KMS-11 (cell line): ENCODE data around the gene OSBP2.

ENCODE experiments used
- H2AFZ ChIP-seq: fragments of 200-600 bp; sonication (generic); 2 replicates; pipeline ENCODE4 v1.6.1; 2016; ENCODE audit warnings: antibody characterized with exemption, mixed run types, low read depth
- H3K27ac ChIP-seq: fragments of 200-600 bp; sonication (generic); 2 replicates; pipeline ENCODE4 v1.6.1; 2016; ENCODE audit warnings: mild to moderate bottlenecking, mixed run types
- H3K27me3 ChIP-seq: fragments of 200-600 bp; sonication (generic); 2 replicates; pipeline ENCODE4 v1.6.1; 2017; ENCODE audit warnings: mild to moderate bottlenecking, low read depth, mixed run types, moderate library complexity; ENCODE audit not compliant: insufficient read depth
- H3K36me3 ChIP-seq: fragments of 200-600 bp; sonication (generic); 2 replicates; pipeline ENCODE4 v1.6.1; 2017; ENCODE audit warnings: mild to moderate bottlenecking, mixed run types; ENCODE audit not compliant: insufficient read depth
- H3K4me1 ChIP-seq: fragments of 200-600 bp; sonication (generic); 2 replicates; pipeline ENCODE4 v1.6.1; 2016; ENCODE audit warnings: mild to moderate bottlenecking, low read depth, mixed run types; ENCODE audit not compliant: poor library complexity, severe bottlenecking
- H3K4me2 ChIP-seq: fragments of 200-600 bp; sonication (generic); 2 replicates; pipeline ENCODE4 v1.7.0; 2016; ENCODE audit warnings: mild to moderate bottlenecking, mixed run types
- H3K4me3 ChIP-seq: fragments of 200-600 bp; sonication (generic); IDR thresholded peaks from 2 replicates; pipeline ENCODE4 v1.6.1; 2017; ENCODE audit warnings: low read depth, low read length, mixed read lengths; ENCODE audit not compliant: insufficient read depth
- H3K79me2 ChIP-seq: fragments of 200-600 bp; sonication (generic); 2 replicates; pipeline ENCODE4 v1.6.1; 2016; ENCODE audit warnings: low read depth, mixed run types; ENCODE audit not compliant: insufficient read depth
- H3K9ac ChIP-seq: fragments of 200-600 bp; sonication (generic); 2 replicates; pipeline ENCODE4 v1.6.1; 2016; ENCODE audit warnings: mild to moderate bottlenecking, mixed run types
- H4K20me1 ChIP-seq: fragments of 200-600 bp; sonication (generic); 2 replicates; pipeline ENCODE4 v1.6.1; 2016; ENCODE audit warnings: mild to moderate bottlenecking, mixed run types; ENCODE audit not compliant: insufficient read depth
- TF ChIP-seq, protein P1 (sequence below): fragments of 200-600 bp; sonication (generic); conservative IDR thresholded peaks from 2 replicates; pipeline ENCODE4 v1.6.1; 2017; ENCODE audit warnings: low read depth, mild to moderate bottlenecking, antibody characterized with exemption, low read length, moderate library complexity, mixed read lengths

Gene OSBP2

DNA sequence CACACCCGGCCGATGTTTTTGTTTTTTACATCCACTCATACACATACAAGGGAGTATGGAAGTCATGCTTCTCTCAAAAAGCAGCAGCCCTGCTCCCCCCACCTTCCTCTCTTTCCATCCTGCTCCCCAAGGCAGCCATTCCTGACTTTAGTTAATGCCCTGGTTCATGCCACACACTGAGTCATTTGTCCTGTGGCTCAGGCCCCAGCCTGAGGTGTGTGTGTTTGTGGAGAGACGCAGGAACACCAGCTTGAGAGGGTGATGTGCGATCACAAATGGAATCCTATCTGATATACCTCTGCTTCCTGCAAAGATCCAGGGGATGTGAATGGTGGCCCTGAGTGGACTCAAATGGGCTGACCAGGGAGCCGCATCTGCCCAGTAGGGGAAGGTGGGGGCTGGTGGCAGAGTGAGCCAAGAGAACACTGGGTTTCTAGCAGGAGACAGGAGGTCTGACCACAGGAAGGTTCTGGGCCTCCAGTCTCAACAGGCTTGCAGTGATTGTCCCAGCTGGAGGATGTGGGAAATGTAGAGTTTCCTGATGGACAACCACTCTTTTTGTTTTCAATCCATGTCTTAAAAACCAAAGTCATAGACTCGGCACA lies 86.7 kb downstream of the OSBP2 start:
- Histone ChIP-seq H3K4me3 (no peak overlapping the region), H3K4me2 (no peak overlapping the region), H3K4me1 (no peaks in the 10 kb centered on the region), H3K36me3 (no peaks in the 10 kb centered on the region), H3K79me2 (no peaks in the 10 kb centered on the region), H2AFZ (no peak overlapping the region), H3K27ac (no peak overlapping the region), H3K27me3 (no peaks in the 10 kb centered on the region), H4K20me1 (no peaks in the 10 kb centered on the region), H3K9ac (no peak overlapping the region)
- TF ChIP-seq, protein P1, sequence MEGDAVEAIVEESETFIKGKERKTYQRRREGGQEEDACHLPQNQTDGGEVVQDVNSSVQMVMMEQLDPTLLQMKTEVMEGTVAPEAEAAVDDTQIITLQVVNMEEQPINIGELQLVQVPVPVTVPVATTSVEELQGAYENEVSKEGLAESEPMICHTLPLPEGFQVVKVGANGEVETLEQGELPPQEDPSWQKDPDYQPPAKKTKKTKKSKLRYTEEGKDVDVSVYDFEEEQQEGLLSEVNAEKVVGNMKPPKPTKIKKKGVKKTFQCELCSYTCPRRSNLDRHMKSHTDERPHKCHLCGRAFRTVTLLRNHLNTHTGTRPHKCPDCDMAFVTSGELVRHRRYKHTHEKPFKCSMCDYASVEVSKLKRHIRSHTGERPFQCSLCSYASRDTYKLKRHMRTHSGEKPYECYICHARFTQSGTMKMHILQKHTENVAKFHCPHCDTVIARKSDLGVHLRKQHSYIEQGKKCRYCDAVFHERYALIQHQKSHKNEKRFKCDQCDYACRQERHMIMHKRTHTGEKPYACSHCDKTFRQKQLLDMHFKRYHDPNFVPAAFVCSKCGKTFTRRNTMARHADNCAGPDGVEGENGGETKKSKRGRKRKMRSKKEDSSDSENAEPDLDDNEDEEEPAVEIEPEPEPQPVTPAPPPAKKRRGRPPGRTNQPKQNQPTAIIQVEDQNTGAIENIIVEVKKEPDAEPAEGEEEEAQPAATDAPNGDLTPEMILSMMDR, result no peak

DNA sequence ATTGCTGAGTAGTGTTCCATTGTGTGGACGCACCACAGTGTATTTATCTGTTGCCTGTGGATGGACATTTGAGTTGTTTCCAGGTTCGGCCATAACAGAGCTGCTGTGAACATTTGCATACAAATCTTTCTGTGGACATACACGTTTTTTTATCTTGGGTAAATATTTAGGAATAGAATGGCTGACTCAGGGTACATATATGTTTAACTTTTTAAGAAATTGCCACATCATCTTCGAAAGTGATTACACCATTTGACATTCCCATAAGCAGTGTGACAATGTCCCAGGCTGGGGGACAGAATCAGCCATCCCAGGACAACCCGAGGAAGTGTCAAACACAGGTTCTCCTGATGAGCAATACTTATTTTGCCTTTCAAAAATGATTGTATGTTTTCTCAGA lies 87.9 kb downstream of the OSBP2 start:
- Histone ChIP-seq H4K20me1 (no peaks in the 10 kb centered on the region), H3K4me2 (no peak overlapping the region), H3K27me3 (no peaks in the 10 kb centered on the region), H3K4me1 (no peaks in the 10 kb centered on the region), H3K27ac (no peak overlapping the region), H2AFZ (no peak overlapping the region), H3K79me2 (no peaks in the 10 kb centered on the region), H3K4me3 (no peak overlapping the region), H3K36me3 (no peaks in the 10 kb centered on the region), H3K9ac (no peak overlapping the region)
- TF ChIP-seq, protein P1, result no peak

DNA sequence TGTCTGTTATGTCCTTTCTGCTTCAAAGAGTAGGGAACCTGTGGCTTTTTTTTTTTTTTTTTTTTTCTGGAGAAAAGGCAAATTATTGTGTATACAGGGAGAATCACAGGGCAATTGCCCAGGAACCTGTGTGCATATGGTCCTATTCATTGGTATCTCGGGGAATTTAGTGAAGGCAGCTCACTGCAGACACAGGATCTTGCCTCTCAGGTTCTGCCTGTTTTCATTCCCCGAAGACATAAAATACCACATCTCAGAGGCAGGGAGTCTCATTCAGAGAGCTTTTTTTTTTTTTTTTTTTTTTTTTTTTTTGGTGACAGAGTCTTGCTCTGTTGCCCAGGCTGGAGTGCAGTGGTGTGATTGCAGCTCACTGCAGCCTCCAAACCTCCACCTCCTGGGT lies 88.3 kb downstream of the OSBP2 start:
- Histone ChIP-seq H4K20me1 (no peaks in the 10 kb centered on the region), H3K79me2 (no peaks in the 10 kb centered on the region), H3K27me3 (no peaks in the 10 kb centered on the region), H3K4me2 (no peak overlapping the region), H2AFZ (no peak overlapping the region), H3K36me3 (no peaks in the 10 kb centered on the region), H3K9ac (no peak overlapping the region), H3K4me3 (no peak overlapping the region), H3K27ac (no peak overlapping the region), H3K4me1 (no peaks in the 10 kb centered on the region)
- TF ChIP-seq, protein P1, result no peak

DNA sequence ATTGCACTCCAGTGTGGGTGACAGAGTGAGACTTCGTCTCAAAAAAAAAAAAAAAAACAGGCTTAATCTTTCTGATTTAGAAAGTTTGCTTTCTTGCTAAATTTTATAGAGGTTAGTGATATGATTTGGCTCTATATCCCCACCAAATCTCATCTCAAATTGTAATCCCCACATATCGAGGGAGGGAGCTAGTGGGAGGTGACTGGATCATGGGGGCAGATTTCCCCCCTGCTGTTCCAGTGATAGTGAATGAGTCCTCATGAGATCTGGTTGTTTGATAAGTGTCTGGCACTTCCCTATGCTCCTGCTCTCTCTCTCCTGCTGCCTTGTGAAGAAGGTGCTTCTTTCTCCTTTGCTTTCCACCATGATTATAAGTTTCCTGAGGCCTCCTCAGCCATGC lies 90.9 kb downstream of the OSBP2 start:
- Histone ChIP-seq H3K27ac (no peak overlapping the region), H3K4me3 (no peak overlapping the region), H3K9ac (no peak overlapping the region), H4K20me1 (no peaks in the 10 kb centered on the region), H3K4me1 (no peaks in the 10 kb centered on the region), H3K27me3 (no peaks in the 10 kb centered on the region), H3K79me2 (no peaks in the 10 kb centered on the region), H2AFZ (no peak overlapping the region), H3K36me3 (no peaks in the 10 kb centered on the region), H3K4me2 (no peak overlapping the region)
- TF ChIP-seq, protein P1, result no peak
